H1 (cell line): ENCODE measurements around the gene CCNG2. TPM values are rescaled to one million over a fixed set of nuclear protein-coding genes. Genes with fewer than 3 reads are reported as not detected.

Source experiments
- CTCF ChIA-PET: fragments of 300-600 bp; sonication (Branson Sonifier 250); formaldehyde crosslinking; loops from one replicate; lab custom pipeline; 2021; ENCODE audit not compliant: partially characterized antibody; lab: Charles Lee
- POLR2A ChIA-PET: fragments of 300-600 bp; sonication (Branson Sonifier 250); formaldehyde crosslinking; loops from one replicate; lab custom pipeline; 2021; ENCODE audit warnings: inconsistent platforms; ENCODE audit not compliant: partially characterized antibody; lab: Charles Lee
- DNase-seq, 2 experiments: peaks; one replicate each; pipeline versions ENCODE4 v3.0.0 to v3.0.0-alpha.2; 2010 to 2022; ENCODE audit warnings: low spot score in 2 of 2, low read depth in 1 of 2, mixed read lengths in 1 of 2
- FAIRE-seq: peaks from 2 replicates; lab custom pipeline; 2011; peaks lifted over from hg19 to GRCh38; lab: Jason Lieb, UNC
- H2AFZ ChIP-seq: 2 replicates; pipeline ENCODE4 v1.8.1; 2012; ENCODE audit warnings: low read length, inconsistent platforms
- H2AK5ac ChIP-seq: 2 replicates; pipeline ENCODE4 v1.6.1; 2013; ENCODE audit warnings: low read depth, low read length
- H2BK120ac ChIP-seq: replicated peaks from 2 replicates; pipeline ENCODE3; 2013; ENCODE audit warnings: low read depth, low read length, inconsistent platforms
- H2BK12ac ChIP-seq: 2 replicates; pipeline ENCODE4 v1.6.1; 2013; ENCODE audit warnings: low read depth, low read length
- H2BK15ac ChIP-seq: 2 replicates; pipeline ENCODE4 v1.6.1; 2013; ENCODE audit warnings: low read length
- H2BK20ac ChIP-seq: 2 replicates; pipeline ENCODE4 v1.6.1; 2013; ENCODE audit warnings: low read length
- H2BK5ac ChIP-seq: 2 replicates; pipeline ENCODE4 v1.6.1; 2013; ENCODE audit warnings: low read depth, low read length
- H3K14ac ChIP-seq: 2 replicates; pipeline ENCODE4 v1.6.1; 2013; ENCODE audit warnings: inconsistent platforms; ENCODE audit not compliant: insufficient read length
- H3K18ac ChIP-seq: 2 replicates; pipeline ENCODE4 v1.6.1; 2013; ENCODE audit warnings: low read length; ENCODE audit errors: extremely low read depth
- H3K23ac ChIP-seq: 2 replicates; pipeline ENCODE4 v1.6.1; 2013; ENCODE audit warnings: inconsistent platforms; ENCODE audit not compliant: insufficient read length
- H3K23me2 ChIP-seq: 2 replicates; pipeline ENCODE4 v1.6.1; 2013; ENCODE audit warnings: low read depth, low read length
- H3K27ac ChIP-seq: 2 replicates; pipeline ENCODE4 v1.6.1; 2011; ENCODE audit warnings: low read depth, low read length, inconsistent platforms
- H3K27me3 ChIP-seq, 4 experiments: replicated peaks in 1 of 4; 1 replicate in 1 of 4; 2 replicates in 3 of 4; pipeline versions ENCODE4 v1.6.1 to v1.8.1; 2011 to 2013; ENCODE audit warnings: low read length in 3 of 4, mild to moderate bottlenecking in 3 of 4, inconsistent platforms in 2 of 4, mixed read lengths in 2 of 4, moderate library complexity in 1 of 4; ENCODE audit not compliant: control insufficient read depth in 3 of 4, insufficient read depth in 3 of 4; ENCODE audit errors: extremely low read depth in 1 of 4
- H3K36me3 ChIP-seq, 4 experiments: 2 replicates each; pipeline versions ENCODE4 v1.6.1 to v1.8.1; 2011 to 2013; ENCODE audit warnings: mild to moderate bottlenecking in 4 of 4, low read length in 3 of 4, moderate library complexity in 2 of 4, control low read depth in 1 of 4, inconsistent platforms in 1 of 4; ENCODE audit not compliant: insufficient read depth in 4 of 4, control insufficient read depth in 2 of 4
- H3K4ac ChIP-seq: replicated peaks from 2 replicates; pipeline ENCODE3; 2013; ENCODE audit warnings: low read length, low read depth, mixed read lengths, inconsistent platforms; ENCODE audit not compliant: insufficient read length
- H3K4me1 ChIP-seq, 4 experiments: replicated peaks in 1 of 4; 1 replicate in 1 of 4; 2 replicates in 3 of 4; pipeline versions ENCODE4 v1.6.1 to v1.8.1; 2011 to 2013; ENCODE audit warnings: low read length in 3 of 4, inconsistent platforms in 2 of 4, mixed read lengths in 1 of 4; ENCODE audit not compliant: insufficient read depth in 4 of 4, control insufficient read depth in 3 of 4
- H3K4me2 ChIP-seq, 2 experiments: 2 replicates each; pipeline versions ENCODE4 v1.6.1 to v1.8.1; 2011 to 2013; ENCODE audit warnings: low read depth in 2 of 2, low read length in 2 of 2, control low read depth in 1 of 2, inconsistent platforms in 1 of 2, mild to moderate bottlenecking in 1 of 2; ENCODE audit not compliant: insufficient read depth in 1 of 2
- H3K4me3 ChIP-seq, 4 experiments: fragments of 200-600, 300-600 bp in 1 of 4; sonication (generic), shearing (Covaris generic), sonication (Bioruptor Twin) in 1 of 4; 2 replicates each; pipeline versions ENCODE4 v1.5.1 to v1.8.1; 2011 to 2016; ENCODE audit warnings: low read length in 4 of 4, low read depth in 3 of 4, control low read depth in 2 of 4, inconsistent platforms in 2 of 4, mild to moderate bottlenecking in 2 of 4, mixed read lengths in 1 of 4, moderate library complexity in 1 of 4; ENCODE audit not compliant: insufficient read depth in 2 of 4; ENCODE audit errors: extremely low read depth in 1 of 4
- H3K56ac ChIP-seq: replicated peaks from 2 replicates; pipeline ENCODE3; 2013; ENCODE audit warnings: low read depth, mild to moderate bottlenecking, mixed read lengths, low read length, inconsistent platforms; ENCODE audit not compliant: insufficient read length
- H3K79me1 ChIP-seq: 2 replicates; pipeline ENCODE4 v1.6.1; 2013; ENCODE audit warnings: low read depth, low read length, control low read depth
- H3K79me2 ChIP-seq, 2 experiments: 2 replicates each; pipeline versions ENCODE4 v1.6.1 to v1.8.1; 2012 to 2013; ENCODE audit warnings: low read length in 2 of 2, mild to moderate bottlenecking in 2 of 2, inconsistent platforms in 1 of 2; ENCODE audit not compliant: insufficient read depth in 2 of 2, control insufficient read depth in 1 of 2
- H3K9ac ChIP-seq, 4 experiments: replicated peaks in 1 of 4; 1 replicate in 1 of 4; 2 replicates in 3 of 4; pipeline versions ENCODE4 v1.6.1 to v1.8.1; 2011 to 2013; ENCODE audit warnings: low read depth in 3 of 4, low read length in 3 of 4, control low read depth in 2 of 4, mild to moderate bottlenecking in 2 of 4, moderate library complexity in 2 of 4, inconsistent platforms in 1 of 4; ENCODE audit errors: extremely low read depth in 1 of 4
- H3K9me3 ChIP-seq, 2 experiments: 2 replicates each; pipeline versions ENCODE4 v1.6.1 to v1.8.1; 2012 to 2013; ENCODE audit warnings: mild to moderate bottlenecking in 2 of 2, moderate library complexity in 2 of 2, control low read depth in 1 of 2, inconsistent platforms in 1 of 2, low read depth in 1 of 2, low read length in 1 of 2, mixed read lengths in 1 of 2; ENCODE audit not compliant: insufficient read depth in 2 of 2
- H4K20me1 ChIP-seq, 2 experiments: replicated peaks in 1 of 2; 2 replicates each; pipeline versions ENCODE3 to v1.8.1; 2011 to 2013; ENCODE audit warnings: inconsistent platforms in 2 of 2, low read length in 2 of 2, mild to moderate bottlenecking in 1 of 2; ENCODE audit not compliant: insufficient read depth in 2 of 2, control insufficient read depth in 1 of 2
- H4K5ac ChIP-seq: 2 replicates; pipeline ENCODE4 v1.6.1; 2013; ENCODE audit warnings: low read length, low read depth, mixed read lengths, inconsistent platforms; ENCODE audit not compliant: insufficient read length
- H4K8ac ChIP-seq: 2 replicates; pipeline ENCODE4 v1.8.0; 2013; ENCODE audit warnings: mild to moderate bottlenecking, moderate library complexity, low read length, inconsistent platforms; ENCODE audit not compliant: insufficient read depth; ENCODE audit errors: extremely low read depth
- H4K91ac ChIP-seq: replicated peaks from 2 replicates; pipeline ENCODE3; 2013; ENCODE audit warnings: low read length, mixed read lengths, inconsistent platforms; ENCODE audit not compliant: insufficient read length
- CHD1 ChIP-seq: IDR thresholded peaks from 2 replicates; pipeline ENCODE4 v1.6.1; 2012; ENCODE audit warnings: low read depth, low read length, improper control_type of control experiment
- JUND ChIP-seq: IDR thresholded peaks from 2 replicates; pipeline ENCODE4 v1.6.1; 2011; ENCODE audit warnings: mild to moderate bottlenecking, improper control_type of control experiment, low read length
- KDM1A ChIP-seq: fragments of 200-600, 300-600 bp; sonication (generic); IDR thresholded peaks from 2 replicates; pipeline ENCODE4 v1.7.1; 2016; ENCODE audit warnings: mild to moderate bottlenecking, low read length, borderline replicate concordance
- RNF2 ChIP-seq: fragments of 200-900, 300-1000 bp; sonication (generic); IDR thresholded peaks from 2 replicates; pipeline ENCODE4 v1.7.1; 2016; ENCODE audit warnings: borderline replicate concordance, low read depth, mild to moderate bottlenecking, antibody characterized with exemption, low read length; ENCODE audit not compliant: poor library complexity, severe bottlenecking; ENCODE audit errors: missing control alignments
- SUZ12 ChIP-seq: fragments of 200-600 bp; sonication (generic); IDR thresholded peaks from 2 replicates; pipeline ENCODE4 v1.6.1; 2012; ENCODE audit warnings: mild to moderate bottlenecking, inconsistent platforms, low read length, moderate library complexity, mixed read lengths
- TBP ChIP-seq: IDR thresholded peaks from 2 replicates; pipeline ENCODE4 v1.6.1; 2011; ENCODE audit warnings: low read depth, low read length, improper control_type of control experiment
- WGBS, 2 experiments: shearing (Covaris generic) in 1 of 2; methylation state at CpG; one replicate each; pipeline versions ENCODE4 v1.1.6 to v1.1.7; 2013 to 2015; ENCODE audit warnings: low lambda C conversion rate in 2 of 2, mixed read lengths in 2 of 2, inconsistent platforms in 1 of 2, low coverage in 1 of 2, missing lambda C conversion rate in 1 of 2; ENCODE audit not compliant: insufficient replicate concordance in 2 of 2, insufficient coverage in 1 of 2, insufficient read length in 1 of 2; ENCODE audit errors: extremely low coverage in 1 of 2, missing lambda C conversion rate in 1 of 2; 5-methylcytosine and 5-hydroxymethylcytosine counted together
- polyA plus RNA-seq, 7 experiments: library from polyadenylated mRNA; depleted of rRNA in 3 of 7; stranded (reverse) in 5 of 7; unstranded in 2 of 7; fragments of >200 nt in 5 of 7; fragments of 200-250 nt in 2 of 7; gene quantifications; 1 replicate in 5 of 7; 2 replicates in 1 of 7; 4 replicates in 1 of 7; pipeline versions ENCODE4 v1.2.1 to v1.2.3, GENCODE V29; 2011 to 2013; ENCODE audit warnings: missing spikeins in 2 of 7, mixed read lengths in 2 of 7
- total RNA-seq: library from RNA; stranded (reverse); fragmentation: NEBNext Ultra II Directional; extraction: Animal tissue kit (Norgen Biotek cat#: 25700); gene quantifications from 2 replicates; pipeline ENCODE4 v1.2.1, GENCODE V29; 2021
- TF ChIP-seq, protein P1 (sequence below): IDR thresholded peaks from 2 replicates; pipeline ENCODE4 v1.6.1; 2012; ENCODE audit warnings: inconsistent platforms
- TF ChIP-seq, protein P2 (sequence below): IDR thresholded peaks from 2 replicates; pipeline ENCODE4 v1.6.1; 2011; ENCODE audit warnings: low read depth, mild to moderate bottlenecking, low read length; ENCODE audit not compliant: insufficient read depth

The CCNG2 gene
- total and polyA plus RNA-seq, 2 of the 8 experiments (the other 6 are each of a cell fraction or from before 2014, with no cell fraction given): 3.5 to 13.9 TPM

DNA sequence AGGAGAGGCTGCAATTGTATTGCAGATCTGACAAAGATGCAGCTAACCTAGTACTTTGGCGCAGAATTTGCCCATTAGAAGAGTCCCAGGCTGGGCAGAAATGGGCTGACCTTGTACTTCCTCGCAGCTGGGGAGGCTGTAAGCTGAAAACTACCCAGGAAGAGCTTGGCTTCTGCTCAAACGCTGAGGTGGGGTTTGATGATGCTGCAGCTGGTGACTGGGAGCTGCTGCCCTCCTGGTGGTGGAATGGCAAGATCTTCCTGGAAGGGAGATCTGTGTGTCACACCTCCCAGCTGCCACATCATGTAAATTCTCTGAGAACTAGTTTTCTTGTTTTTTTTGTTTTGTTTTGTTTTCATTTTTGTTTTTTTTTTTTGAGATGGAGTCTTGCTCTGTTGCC lies 17.4 kb downstream of the CCNG2 start:
- Histone ChIP-seq H3K79me1 (no peaks in the 10 kb centered on the region), H4K5ac (no peak overlapping the region), H3K27me3 (peaks cover 12 to 25% (median 22%) of the 10 kb centered on the region in 4 experiments), H3K4me2 (no peak overlapping the region), H2AFZ (no peak overlapping the region)
- TF ChIP-seq TBP (no peak), JUND (no peak), RNF2 (no peak), SUZ12 (no peak), CHD1 (no peak), KDM1A (no peak)
- TF ChIP-seq, protein P1, sequence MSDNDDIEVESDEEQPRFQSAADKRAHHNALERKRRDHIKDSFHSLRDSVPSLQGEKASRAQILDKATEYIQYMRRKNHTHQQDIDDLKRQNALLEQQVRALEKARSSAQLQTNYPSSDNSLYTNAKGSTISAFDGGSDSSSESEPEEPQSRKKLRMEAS: no peak
- TF ChIP-seq, protein P2, sequence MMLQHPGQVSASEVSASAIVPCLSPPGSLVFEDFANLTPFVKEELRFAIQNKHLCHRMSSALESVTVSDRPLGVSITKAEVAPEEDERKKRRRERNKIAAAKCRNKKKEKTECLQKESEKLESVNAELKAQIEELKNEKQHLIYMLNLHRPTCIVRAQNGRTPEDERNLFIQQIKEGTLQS: no peak
- TF ChIP-seq, all 59 proteins: peak for 0
- DNase-seq: no peak
- H2BK15ac ChIP-seq: no peak overlapping the region
- H3K4ac ChIP-seq: no peak overlapping the region
- no peak overlapping the region for H3K56ac ChIP-seq
- H2BK20ac ChIP-seq: no peak overlapping the region
- ChIA-PET POLR2A (interaction anchor here (0.8 to 1.8 kb wide), 4 partner anchors 10 to 17 kb away, joined by 3 to 15 read pairs (median 6); partner anchors contain the start of gene CCNG2), CTCF (interaction anchor here (1.0 to 4.3 kb wide), 7 partner anchors 15 to 129 kb away, joined by 3 to 17 read pairs (median 3); no protein-coding TSS in a partner anchor)
- no peak overlapping the region for H3K4me3 ChIP-seq
- H4K8ac ChIP-seq: no peak overlapping the region
- H4K91ac ChIP-seq: no peak overlapping the region
- no peak overlapping the region for H2AK5ac ChIP-seq
- H3K23ac ChIP-seq: no peak overlapping the region
- no peaks in the 10 kb centered on the region for H4K20me1 ChIP-seq
- peaks cover 0 to 10% (median 4%) of the 10 kb centered on the region in 4 experiments; a peak in 4 of 7 replicates for H3K4me1 ChIP-seq
- no peak overlapping the region for H2BK5ac ChIP-seq
- no peaks in the 10 kb centered on the region for H3K9me3 ChIP-seq
- no peaks in the 10 kb centered on the region for H3K79me2 ChIP-seq
- no peak overlapping the region for H3K14ac ChIP-seq
- H3K18ac ChIP-seq: no peak overlapping the region
- H3K36me3 ChIP-seq: peaks cover 0 to 11% (median 0%) of the 10 kb centered on the region in 4 experiments; a peak in 2 of 8 replicates
- no peak overlapping the region for H2BK120ac ChIP-seq
- no peak overlapping the region for H3K9ac ChIP-seq
- no peaks in the 10 kb centered on the region for H3K23me2 ChIP-seq
- no peak overlapping the region for H3K27ac ChIP-seq
- H2BK12ac ChIP-seq: no peak overlapping the region
- 86% methylated on average over 3 of the region's 3 CpGs; no CpG with 5 or more reads in 1 of the 2 experiments for WGBS, 2 experiments
- no peak for FAIRE-seq
